HCEC 1CT (cell line): ENCODE data around the gene POU2F1.

ENCODE experiments used
- DNase-seq: peaks from one replicate; pipeline ENCODE4 v3.0.0-alpha.2; 2017

The POU2F1 gene

GRCh38 chr1:167371030-167371429 is 150.3 kb downstream of the POU2F1 start:
- DNase-seq = no peak

- DNase-seq = peak; percentile 13
Observed at GRCh38 chr1:167373398-167373797, 152.7 kb downstream of the POU2F1 start.

DNA sequence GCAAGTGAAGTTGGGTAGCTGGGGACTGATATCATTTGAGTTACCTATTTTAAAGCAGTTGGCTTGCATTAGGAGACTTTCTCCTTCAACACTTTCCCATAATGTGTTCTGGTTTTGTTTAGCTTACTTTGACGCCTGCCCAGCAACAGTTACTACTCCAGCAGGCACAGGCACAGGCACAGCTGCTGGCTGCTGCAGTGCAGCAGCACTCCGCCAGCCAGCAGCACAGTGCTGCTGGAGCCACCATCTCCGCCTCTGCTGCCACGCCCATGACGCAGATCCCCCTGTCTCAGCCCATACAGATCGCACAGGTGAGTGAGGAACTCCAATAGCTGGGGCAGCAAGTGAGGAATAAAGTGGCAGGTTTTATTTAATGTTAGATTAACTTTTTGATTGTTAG is 153.3 kb downstream of the POU2F1 start:
- DNase-seq = no peak

DNA sequence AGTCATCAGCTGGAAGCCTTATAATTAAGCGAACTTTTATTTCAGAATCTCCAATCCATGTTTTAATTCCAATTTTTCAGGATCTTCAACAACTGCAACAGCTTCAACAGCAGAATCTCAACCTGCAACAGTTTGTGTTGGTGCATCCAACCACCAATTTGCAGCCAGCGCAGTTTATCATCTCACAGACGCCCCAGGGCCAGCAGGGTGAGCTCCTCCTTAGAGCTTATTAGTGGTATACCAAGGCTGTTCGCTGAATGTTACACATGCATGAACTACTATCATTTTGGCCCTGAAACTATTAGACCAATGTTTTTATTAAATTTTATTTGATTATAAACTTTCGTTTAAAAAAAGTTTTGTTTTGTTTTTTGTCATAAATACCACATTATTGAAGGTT is 155.3 kb downstream of the POU2F1 start:
- DNase-seq = no peak

DNA sequence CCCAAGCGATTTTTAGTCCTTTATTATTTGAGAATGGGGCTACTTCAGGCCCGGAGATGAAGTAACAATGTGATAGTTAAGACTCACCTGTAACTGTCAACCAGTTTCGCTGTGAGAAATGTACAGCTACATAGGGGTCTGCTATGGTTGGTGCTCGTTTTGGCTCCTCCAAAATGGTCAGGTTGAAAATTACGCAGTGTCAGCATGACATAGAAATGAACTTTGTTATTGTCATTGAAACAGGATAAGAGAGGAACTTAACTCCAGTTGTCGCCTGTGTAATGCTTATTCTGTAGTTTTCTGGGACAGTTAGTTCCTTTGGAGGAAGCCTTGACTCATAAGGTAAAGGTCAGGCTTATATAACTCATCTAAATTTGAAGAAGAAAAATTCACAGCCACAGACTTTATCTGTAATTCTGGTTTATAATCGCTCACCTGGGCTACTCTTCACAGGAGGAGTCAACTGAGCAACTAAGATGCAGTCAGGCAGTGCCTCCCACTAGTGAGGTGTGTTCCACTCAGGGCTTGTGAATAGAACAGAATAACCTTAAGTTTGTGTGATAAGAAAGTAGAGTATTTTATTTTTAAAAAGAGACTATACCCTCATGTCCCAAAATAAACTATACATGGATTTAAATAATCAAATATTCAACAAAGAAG is 166.7 kb downstream of the POU2F1 start:
- DNase-seq = no peak

DNA sequence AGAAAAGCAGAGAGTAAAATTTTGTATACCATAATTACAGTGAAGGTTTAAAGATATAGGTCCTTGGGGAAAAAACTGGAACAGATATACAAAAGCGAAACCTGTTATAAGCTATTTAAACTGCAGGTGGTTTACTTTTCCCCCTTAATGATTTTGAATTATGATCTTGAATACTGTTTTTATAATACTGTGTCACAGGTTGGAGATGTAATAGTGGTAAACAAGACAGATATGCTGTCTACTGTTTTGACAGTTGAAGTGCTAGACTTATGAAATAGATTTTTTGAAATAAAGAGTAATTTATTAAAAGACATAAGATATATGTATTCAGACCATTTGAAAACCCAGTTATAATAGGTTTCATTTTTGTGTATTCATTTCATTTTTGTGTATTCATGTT is 168.3 kb downstream of the POU2F1 start:
- no peak for DNase-seq

GRCh38 chr1:167392200-167392696 is 171.6 kb downstream of the POU2F1 start:
- DNase-seq = no peak

GRCh38 chr1:167400359-167400953 is 179.8 kb downstream of the POU2F1 start:
- DNase-seq = no peak

GRCh38 chr1:167401260-167401873 is 180.7 kb downstream of the POU2F1 start:
- DNase-seq = peak; percentile 52

GRCh38 chr1:167404161-167404888 is 183.6 kb downstream of the POU2F1 start:
- DNase-seq = no peak

GRCh38 chr1:167404908-167405307 is 184.2 kb downstream of the POU2F1 start:
- no peak for DNase-seq

DNA sequence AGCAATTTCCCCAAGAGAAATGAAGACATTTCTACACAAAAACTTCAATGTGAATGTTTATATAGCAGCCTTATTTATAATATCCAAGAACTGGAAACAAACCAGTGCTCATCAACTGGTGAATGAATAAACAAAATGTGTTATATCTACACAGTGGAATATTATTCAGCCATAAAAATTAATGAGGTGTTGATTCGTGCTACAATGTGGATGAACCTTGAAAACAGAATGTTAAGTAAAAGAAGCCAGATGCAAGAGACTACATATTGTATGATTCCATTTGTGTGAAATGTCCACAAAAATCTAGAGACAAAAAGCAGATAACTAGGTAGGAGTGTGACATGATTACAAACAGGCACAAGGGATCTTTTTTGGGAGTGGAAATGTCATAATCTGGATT is 187.7 kb downstream of the POU2F1 start:
- no peak for DNase-seq

DNA sequence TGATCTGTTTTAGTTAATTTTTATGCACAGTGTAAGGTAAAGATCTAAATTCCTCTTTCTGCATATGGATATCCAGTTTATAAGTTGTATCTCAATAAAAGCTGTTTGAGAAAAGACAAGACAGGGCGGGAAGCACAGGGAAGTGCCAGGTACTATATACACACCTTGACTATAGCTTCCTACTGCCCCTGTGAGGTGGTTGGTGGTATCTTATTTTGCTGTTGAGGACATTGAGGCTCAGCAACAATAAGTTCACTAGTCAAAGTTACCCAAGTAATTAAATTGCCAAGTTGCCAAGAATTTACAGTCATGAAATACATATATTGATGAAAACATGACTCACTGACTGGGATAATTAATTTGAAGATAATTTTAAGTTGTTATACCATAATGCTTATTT is 188.5 kb downstream of the POU2F1 start:
- DNase-seq = no peak

- DNase-seq = no peak
Observed at GRCh38 chr1:167412072-167412471, 191.4 kb downstream of the POU2F1 start.

- no peak for DNase-seq
Observed at GRCh38 chr1:167412920-167413319, 192.2 kb downstream of the POU2F1 start.

DNA sequence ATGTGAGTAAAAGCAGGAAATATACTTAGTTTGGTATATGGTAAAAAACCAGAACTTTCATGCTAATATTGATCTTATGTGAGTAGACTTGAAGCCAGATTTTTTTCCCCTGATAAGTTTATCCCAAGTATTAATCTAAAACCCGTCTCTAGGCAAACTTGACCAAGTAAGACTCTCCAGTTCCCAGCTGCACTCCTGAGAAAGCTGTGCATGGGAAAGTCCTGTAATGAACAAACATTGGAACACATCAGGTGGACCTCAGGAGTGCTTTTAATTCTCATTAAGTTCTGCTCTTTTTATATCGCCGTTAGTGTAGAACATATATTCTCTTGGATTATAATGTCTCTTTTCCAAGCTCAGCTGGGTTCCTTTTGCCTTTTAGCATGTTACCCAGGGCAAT is 192.6 kb downstream of the POU2F1 start:
- DNase-seq = no peak

DNA sequence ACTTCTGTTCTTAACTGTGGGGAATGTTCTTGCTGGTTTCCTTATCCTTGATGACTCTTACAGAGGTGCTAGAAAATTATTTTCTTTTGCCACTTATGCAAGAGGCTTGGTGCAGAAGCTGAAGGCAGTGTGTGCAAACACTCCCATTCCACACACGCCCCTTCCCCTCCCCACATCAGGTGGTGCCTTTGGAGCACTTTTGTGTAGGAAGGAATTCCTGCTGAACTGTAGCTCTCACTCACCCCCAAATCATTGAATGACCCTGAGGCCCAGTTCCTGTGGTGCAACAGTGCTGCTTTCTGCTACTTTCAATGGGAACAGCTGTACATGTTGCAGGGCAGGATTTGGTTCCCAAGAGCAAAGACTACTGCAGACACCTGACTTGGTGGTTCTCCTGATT is 195.8 kb downstream of the POU2F1 start:
- DNase-seq = no peak

- no peak for DNase-seq
Observed at GRCh38 chr1:167418391-167418790, 197.7 kb downstream of the POU2F1 start.

- no peak for DNase-seq
Observed at GRCh38 chr1:167419245-167419644, 198.6 kb downstream of the POU2F1 start.

GRCh38 chr1:167420510-167420909 is 199.8 kb downstream of the POU2F1 start:
- no peak for DNase-seq

DNA sequence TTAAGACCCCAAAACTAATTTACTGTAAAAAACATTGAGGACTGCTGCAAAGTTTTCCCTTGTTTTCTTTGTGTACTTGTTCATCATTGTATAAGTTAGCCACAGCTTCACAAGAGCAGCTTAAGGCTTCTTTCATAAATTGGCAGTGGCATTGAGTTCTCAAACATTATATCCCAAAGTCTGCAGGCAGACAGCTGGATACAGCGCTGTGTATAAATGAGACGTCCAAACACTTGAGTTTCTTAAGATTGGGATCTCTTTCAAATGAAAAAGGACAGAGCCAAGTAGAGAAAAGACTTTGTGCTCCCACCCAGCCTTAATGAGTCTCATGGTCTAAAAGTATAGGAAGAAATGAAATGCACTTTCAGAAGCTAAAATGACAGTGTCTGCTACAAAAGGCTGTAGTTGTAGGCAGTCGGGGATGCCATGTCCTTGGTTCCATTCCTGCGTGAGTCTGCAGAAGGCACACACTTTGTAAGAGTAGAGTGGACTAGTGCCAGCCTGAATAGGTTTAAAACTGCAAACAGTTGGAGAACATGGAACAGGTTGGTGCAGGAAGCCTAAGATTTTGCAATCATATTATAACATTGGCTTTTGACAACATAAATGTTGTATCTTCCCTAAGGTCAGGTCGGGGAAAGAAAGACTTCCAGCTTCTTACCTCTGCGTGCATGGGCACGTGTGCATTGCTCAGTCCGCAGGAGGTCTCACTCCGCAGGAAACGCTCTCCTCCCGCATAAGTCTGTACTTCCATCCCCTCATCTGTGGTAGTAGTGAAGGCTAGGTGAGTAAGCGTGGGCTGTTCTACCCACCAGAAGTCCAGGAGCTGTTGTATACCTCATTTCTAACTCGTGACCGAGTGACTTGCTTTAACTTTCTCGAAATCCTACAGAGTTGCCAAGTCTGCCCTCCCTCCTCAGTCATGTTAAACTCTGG is 203.3 kb downstream of the POU2F1 start:
- DNase-seq = no peak

DNA sequence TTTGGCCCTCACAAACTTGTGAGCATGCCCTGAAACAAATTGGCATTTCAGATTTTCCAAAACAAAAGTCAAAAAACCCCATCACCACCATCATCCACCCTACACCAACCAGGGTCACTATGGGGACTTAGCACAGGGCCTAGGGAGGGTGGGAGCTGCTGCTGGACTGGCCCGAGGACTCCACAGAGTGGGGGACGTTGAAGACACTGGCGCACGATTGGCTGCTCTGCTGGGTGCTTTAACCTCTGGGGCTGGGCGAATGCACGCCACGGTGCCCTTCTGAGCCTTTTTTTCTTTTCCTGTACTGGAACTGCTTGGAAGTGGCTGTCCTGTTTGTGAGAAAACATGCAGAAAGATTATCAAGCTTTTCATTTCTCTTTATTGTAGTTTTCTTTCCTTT is 204.8 kb downstream of the POU2F1 start:
- DNase-seq = no peak

GRCh38 chr1:167426716-167427115 is 206.0 kb downstream of the POU2F1 start:
- DNase-seq = no peak
